Activated CD4-positive, alpha-beta memory T cell treated with anti-CD3 and anti-CD28 coated beads, Interleukin-2, amount 10 ng/mL, durations not matched to agents 7 days and 5 days (primary cell): ENCODE measurements around the gene IGF2R. TPM values are rescaled to one million over a fixed set of nuclear protein-coding genes. Genes with fewer than 3 reads are reported as not detected.
A peak's percentile ranks its signal among the peaks of the same experiment; 100 is the strongest.
"Not testable (repeated sequence)": the region's sequence is repeated elsewhere in the genome, so short reads cannot be mapped to it uniquely, and the experiment has no call there.

Experiments used
- CTCF ChIA-PET: fragments of 350-600 bp; sonication (Branson Sonifier 250); formaldehyde crosslinking; loops from one replicate; lab custom pipeline; 2021; ENCODE audit warnings: antibody characterized with exemption, inconsistent platforms; lab: Charles Lee
- POLR2A ChIA-PET: fragments of 350-600 bp; sonication (Branson Sonifier 250); formaldehyde crosslinking; loops from one replicate; lab custom pipeline; 2021; ENCODE audit warnings: antibody characterized with exemption; lab: Charles Lee
- DNase-seq: peaks from one replicate; pipeline ENCODE4 v3.0.0-alpha.2; 2020
- H3K27ac Mint-ChIP-seq: one replicate; pipeline ENCODE4 v1.8.0; 2021; ENCODE audit warnings: mild to moderate bottlenecking, mixed read lengths
- H3K27me3 Mint-ChIP-seq: one replicate; pipeline ENCODE4 v1.8.0; 2021; ENCODE audit warnings: mixed read lengths
- H3K36me3 Mint-ChIP-seq: one replicate; pipeline ENCODE4 v1.8.0; 2021; ENCODE audit warnings: low read depth, mixed read lengths
- H3K4me1 Mint-ChIP-seq: one replicate; pipeline ENCODE4 v1.8.0; 2021; ENCODE audit warnings: mixed read lengths
- H3K4me3 Mint-ChIP-seq: one replicate; pipeline ENCODE4 v1.8.0; 2021; ENCODE audit warnings: mild to moderate bottlenecking, mixed read lengths
- H3K9me3 Mint-ChIP-seq: one replicate; pipeline ENCODE4 v1.8.0; 2021; ENCODE audit warnings: mixed read lengths
- total RNA-seq, 2 experiments: library from RNA; stranded (reverse); gene quantifications; one replicate each; pipeline ENCODE4 v1.2.3, GENCODE V29; 2021

Gene IGF2R
- total RNA-seq, 2 experiments from 2014 or later = 66.9 to 70.9 TPM

DNA sequence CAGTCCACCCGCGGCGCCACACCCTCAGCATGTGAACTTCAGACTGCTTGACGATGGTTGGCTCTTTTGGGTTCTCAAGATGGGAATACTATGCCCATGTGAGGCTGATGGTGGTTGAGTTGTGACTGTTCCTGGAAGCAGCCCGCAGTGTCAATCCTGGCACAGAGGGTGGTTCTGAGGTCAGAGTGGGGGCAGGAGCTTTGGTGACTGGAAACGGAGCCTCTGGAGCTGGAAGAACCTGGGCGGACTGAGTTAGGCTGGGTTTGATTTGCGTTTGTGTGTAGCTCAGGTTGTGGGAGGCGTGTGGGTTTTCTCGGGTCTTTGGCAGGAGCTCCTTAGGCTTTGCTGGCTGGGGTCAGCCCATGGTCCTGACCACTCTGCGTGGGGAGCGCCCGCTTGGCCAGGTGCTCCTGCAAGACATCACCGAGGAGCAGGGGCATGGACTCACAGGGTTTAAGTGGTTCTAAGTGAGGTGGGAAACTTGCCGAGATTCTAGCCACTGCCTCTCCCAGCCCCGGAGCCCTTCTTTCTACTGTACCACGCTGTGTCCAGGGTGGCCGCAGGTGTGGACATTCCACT lies 115.4 kb downstream of the IGF2R start:
- H3K4me1 Mint-ChIP-seq = peaks cover 17% of the 10 kb centered on the region
- H3K27ac Mint-ChIP-seq = no peak overlapping the region
- no peak for DNase-seq
- CTCF ChIA-PET = interaction anchor here (1.0 kb wide), 1 partner anchor 12 kb away, joined by 4 read pairs; no protein-coding TSS in a partner anchor
- no peaks in the 10 kb centered on the region for H3K9me3 Mint-ChIP-seq
- POLR2A ChIA-PET = no interaction called here
- peaks cover 85% of the 10 kb centered on the region for H3K36me3 Mint-ChIP-seq
- no peaks in the 10 kb centered on the region for H3K27me3 Mint-ChIP-seq
- no peak overlapping the region for H3K4me3 Mint-ChIP-seq

DNA sequence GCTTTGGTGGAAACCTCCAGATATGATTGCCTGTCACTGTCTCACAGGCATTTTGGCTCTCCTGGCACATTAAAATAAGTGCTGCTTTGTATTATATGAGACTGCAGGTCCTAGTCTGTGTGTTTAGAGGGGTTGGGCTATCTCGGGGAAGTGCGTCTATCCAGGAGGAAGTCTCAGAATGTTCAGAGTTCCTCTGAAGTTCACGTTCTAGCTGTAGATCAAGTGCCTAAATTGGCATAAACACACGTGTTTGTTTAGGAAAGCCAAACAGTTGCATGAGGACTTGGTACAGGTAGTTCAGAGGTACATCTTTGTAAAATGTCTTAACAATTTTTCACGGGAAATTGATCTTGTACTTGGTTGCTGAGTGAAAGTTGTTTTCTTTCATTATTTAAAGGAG lies 116.3 kb downstream of the IGF2R start:
- Mint-ChIP-seq H3K27me3 (no peaks in the 10 kb centered on the region), H3K36me3 (peaks cover 86% of the 10 kb centered on the region), H3K4me1 (peaks cover 17% of the 10 kb centered on the region), H3K4me3 (no peak overlapping the region), H3K27ac (peak overlapping the region; percentile 34), H3K9me3 (no peaks in the 10 kb centered on the region)
- DNase-seq = no peak
- CTCF ChIA-PET = no interaction called here
- POLR2A ChIA-PET = no interaction called here

DNA sequence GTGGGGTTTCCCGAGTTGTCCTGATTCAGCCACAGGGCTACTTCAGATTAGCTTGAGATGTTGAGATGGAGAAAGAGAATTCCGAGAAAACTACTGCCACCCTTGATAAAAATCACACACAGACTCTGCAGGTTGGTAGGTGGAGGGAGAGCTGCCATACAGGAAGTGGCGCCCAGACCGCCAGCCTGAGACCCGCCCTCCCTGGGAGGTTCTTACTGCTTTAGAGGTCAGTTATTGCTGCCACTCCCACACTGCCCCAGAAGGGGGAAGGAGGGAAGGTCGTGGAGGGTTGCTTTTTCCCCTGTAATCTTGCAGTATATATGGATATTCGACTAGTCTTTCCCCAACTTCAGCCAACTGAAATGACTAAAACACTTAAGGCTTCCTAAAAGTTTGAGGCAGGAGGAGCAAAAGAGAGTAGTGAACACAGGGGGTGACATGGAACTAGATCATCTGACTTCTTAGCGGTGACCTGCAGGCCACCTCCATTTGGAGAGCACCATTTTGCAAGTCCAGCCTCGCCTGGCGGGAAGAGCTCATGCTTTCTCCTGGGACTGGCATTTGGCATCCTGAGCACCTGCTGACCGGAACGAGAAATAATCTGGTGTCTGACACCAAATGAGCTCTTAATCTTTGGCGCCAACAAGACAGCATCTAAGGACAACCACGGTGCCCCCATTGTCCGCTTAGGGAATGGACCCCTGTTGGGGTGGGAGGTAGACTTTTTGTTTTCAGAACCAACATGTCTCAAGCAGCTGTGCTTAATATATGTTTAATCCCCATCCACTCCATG lies 117.0 kb downstream of the IGF2R start:
- Mint-ChIP-seq H3K9me3 (no peaks in the 10 kb centered on the region), H3K4me1 (peaks cover 17% of the 10 kb centered on the region), H3K36me3 (peaks cover 86% of the 10 kb centered on the region), H3K27me3 (no peaks in the 10 kb centered on the region), H3K4me3 (no peak overlapping the region), H3K27ac (peak overlapping the region; percentile 34)
- no peak for DNase-seq
- ChIA-PET CTCF (no interaction called here), POLR2A (no interaction called here)

DNA sequence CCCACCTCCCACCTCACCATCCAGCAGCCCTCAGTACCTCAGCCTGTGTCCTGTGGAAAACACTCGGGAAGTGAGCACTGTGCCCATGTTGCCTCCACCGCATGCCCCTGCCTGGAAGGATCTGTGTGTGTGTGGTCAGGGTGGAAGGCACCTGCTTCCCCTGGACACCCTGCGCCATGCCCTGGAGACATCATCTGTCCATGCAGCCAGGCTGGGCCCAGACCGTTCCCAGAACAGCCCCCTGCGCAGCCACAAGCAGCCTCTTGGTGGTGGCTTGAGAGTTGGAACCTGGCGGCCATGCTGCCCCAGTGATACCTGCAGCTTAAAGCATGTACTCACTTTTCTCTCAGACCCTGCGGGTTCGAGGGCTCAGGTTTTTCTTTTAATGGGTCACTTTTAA lies 117.9 kb downstream of the IGF2R start:
- Mint-ChIP-seq H3K9me3 (no peaks in the 10 kb centered on the region), H3K36me3 (peaks cover 81% of the 10 kb centered on the region), H3K27ac (no peak overlapping the region), H3K27me3 (no peaks in the 10 kb centered on the region), H3K4me3 (no peak overlapping the region), H3K4me1 (peaks cover 17% of the 10 kb centered on the region)
- ChIA-PET POLR2A (no interaction called here), CTCF (no interaction called here)
- DNase-seq = no peak

DNA sequence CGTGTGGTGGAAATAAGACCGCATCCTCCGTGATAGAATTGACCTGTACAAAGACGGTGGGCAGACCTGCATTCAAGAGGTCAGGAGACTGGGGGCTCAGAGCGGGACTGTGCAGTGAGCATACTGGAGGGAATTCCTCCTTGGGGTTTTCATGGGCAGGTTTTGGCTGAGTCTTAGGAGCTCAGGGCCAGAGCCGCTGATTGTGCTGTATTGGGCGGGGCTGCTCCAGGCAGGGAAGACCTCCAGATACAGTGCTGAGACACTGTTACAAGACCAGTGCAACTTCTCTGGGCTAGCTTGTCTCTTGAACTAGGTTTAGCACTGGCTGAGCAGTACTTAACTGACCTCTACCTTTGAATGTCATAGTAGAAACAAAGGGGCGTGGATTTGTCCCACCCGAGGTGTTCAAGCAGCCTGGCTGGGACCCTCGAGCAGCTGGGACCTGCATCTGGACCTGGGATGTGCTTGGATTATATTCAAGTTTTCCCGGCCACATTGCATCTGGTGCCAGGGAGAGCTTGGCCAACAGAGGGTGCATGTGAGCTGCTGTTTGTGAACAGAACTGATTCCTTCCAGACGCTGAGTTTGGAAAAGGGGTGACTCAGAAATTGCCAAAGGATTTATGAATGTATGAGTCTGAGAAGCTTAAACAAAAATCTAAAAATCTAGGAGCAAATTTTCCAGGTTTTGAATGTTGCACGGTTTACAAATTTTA lies 119.3 kb downstream of the IGF2R start:
- DNase-seq = no peak
- Mint-ChIP-seq H3K4me3 (no peak overlapping the region), H3K36me3 (peaks cover 77% of the 10 kb centered on the region), H3K9me3 (no peaks in the 10 kb centered on the region), H3K27ac (peak overlapping the region; percentile 34), H3K27me3 (no peaks in the 10 kb centered on the region), H3K4me1 (peaks cover 17% of the 10 kb centered on the region)
- POLR2A ChIA-PET = no interaction called here
- CTCF ChIA-PET = interaction anchor here (1.1 to 1.6 kb wide), 2 partner anchors 10 to 445 kb away, joined by 3 to 6 read pairs; no protein-coding TSS in a partner anchor

DNA sequence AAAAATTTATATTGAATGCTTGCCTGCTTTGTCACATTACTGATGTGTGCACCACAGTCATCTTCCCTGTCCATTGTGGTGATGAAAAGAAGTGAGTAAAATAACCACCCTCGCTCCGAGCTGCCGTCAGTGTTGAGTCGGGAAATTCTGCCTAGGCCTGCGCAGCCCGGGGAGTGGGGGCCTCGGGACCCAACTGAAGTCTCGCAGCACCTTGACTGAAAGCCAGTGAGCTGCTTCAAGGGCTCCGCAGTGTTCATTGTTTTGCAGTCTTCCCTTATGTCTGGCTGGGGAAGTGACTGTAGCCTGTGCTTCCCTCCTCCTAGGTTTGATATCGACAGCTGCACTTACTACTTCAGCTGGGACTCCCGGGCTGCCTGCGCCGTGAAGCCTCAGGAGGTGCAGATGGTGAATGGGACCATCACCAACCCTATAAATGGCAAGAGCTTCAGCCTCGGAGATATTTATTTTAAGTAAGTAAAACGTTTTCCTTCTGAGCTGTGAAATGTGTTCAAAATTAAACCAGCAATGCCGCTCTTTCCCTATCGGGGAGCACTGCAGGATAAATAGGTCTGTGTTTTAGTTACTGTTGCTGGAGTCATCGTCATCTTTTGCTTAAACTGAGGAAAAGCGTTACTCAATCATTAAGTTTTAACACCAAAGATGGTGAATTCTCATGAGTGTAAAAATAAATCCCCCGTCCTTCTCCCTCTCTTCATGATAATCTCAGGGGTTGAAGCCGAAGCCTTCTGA lies 120.1 kb downstream of the IGF2R start:
- no peaks in the 10 kb centered on the region for H3K27me3 Mint-ChIP-seq
- H3K4me1 Mint-ChIP-seq = peaks cover 17% of the 10 kb centered on the region
- H3K9me3 Mint-ChIP-seq = no peaks in the 10 kb centered on the region
- DNase-seq = no peak
- H3K4me3 Mint-ChIP-seq = no peak overlapping the region
- peaks cover 77% of the 10 kb centered on the region for H3K36me3 Mint-ChIP-seq
- ChIA-PET POLR2A (no interaction called here), CTCF (interaction anchor here (1.1 to 1.6 kb wide), 2 partner anchors 10 to 444 kb away, joined by 3 to 6 read pairs; no protein-coding TSS in a partner anchor)
- H3K27ac Mint-ChIP-seq = no peak overlapping the region

DNA sequence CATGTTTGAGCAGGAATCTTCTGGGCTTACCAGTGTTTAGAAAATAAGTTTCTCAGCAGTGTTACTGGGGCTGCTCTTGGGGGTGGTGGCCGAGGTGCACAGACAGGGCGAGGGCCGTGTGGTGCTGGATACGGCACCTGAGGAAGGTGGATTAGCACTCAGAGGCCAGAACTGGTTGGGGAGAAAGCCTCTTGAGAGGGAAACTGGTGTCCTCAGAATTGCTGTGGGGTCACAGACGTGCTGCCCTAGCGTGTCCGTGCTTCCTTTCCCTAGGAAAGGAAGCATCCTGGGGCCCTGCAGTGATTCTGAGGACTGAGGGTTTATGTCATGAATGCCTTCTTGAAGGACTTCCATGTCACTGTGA lies 120.6 kb downstream of the IGF2R start:
- Mint-ChIP-seq H3K27me3 (no peaks in the 10 kb centered on the region), H3K4me1 (peaks cover 15% of the 10 kb centered on the region), H3K4me3 (no peak overlapping the region), H3K9me3 (no peaks in the 10 kb centered on the region), H3K36me3 (peaks cover 78% of the 10 kb centered on the region), H3K27ac (no peak overlapping the region)
- ChIA-PET POLR2A (no interaction called here), CTCF (no interaction called here)
- DNase-seq = no peak

DNA sequence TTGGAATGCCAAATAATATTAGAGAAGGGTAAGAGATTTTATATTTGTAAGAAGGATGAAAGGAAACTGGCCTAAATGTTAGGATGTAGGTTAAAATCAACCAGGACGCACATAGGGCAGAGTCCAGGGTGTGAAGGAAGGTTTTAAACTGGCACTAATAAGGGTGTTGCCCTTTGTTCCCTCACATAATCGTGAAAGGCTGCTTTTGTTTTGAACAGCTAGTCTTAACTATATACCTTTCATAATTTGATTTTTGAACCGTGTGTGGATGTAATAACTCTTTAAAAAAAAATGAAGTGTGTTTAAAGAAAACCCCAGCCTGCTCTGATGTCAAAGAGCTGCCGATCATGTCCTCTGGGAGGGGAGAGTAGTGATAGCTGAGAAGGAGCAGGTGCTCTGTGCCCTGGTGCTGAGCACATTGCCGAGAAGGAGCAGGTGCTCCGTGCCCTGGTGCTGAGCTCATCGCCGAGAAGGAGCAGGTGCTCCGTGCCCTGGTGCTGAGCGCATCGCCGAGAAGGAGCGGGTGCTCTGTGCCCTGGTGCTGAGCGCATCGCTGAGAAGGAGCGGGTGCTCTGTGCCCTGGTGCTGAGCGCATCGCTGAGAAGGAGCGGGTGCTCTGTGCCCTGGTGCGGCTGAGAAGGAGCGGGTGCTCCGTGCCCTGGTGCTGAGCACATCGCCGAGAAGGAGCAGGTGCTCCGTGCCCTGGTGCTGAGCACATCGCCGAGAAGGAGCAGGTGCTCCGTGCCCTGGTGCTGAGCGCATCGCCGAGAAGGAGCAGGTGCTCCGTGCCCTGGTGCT lies 121.8 kb downstream of the IGF2R start:
- POLR2A ChIA-PET, H3K4me3 Mint-ChIP-seq, H3K9me3 Mint-ChIP-seq, H3K27me3 Mint-ChIP-seq, H3K4me1 Mint-ChIP-seq, H3K27ac Mint-ChIP-seq, DNase-seq: not testable (repeated sequence)
- H3K36me3 Mint-ChIP-seq = peaks cover 69% of the 10 kb centered on the region
- CTCF ChIA-PET = interaction anchor here (1.3 kb wide), 1 partner anchor 19 kb away, joined by 3 read pairs; no protein-coding TSS in a partner anchor

DNA sequence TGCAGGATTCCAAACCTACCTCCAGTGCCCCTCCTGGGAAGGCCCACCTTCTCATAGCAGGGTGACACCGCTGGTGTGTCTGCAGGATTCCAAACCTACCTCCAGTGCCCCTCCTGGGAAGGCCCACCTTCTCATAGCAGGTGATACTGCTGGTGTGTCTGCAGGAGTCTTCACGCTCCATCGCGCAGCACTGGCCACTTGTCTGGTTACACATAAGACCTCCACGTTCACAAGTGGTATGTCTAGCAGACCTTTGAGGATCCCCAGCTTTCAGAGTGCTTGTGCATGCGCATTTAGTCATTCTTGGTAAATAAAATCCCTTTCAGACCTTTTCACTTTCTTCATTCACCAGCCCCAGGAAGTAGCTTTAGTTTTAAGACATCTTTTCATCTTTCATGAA lies 123.3 kb downstream of the IGF2R start:
- DNase-seq, H3K9me3 Mint-ChIP-seq, POLR2A ChIA-PET, H3K27me3 Mint-ChIP-seq, H3K4me3 Mint-ChIP-seq, H3K4me1 Mint-ChIP-seq, H3K27ac Mint-ChIP-seq, CTCF ChIA-PET: not testable (repeated sequence)
- H3K36me3 Mint-ChIP-seq = peaks cover 64% of the 10 kb centered on the region

DNA sequence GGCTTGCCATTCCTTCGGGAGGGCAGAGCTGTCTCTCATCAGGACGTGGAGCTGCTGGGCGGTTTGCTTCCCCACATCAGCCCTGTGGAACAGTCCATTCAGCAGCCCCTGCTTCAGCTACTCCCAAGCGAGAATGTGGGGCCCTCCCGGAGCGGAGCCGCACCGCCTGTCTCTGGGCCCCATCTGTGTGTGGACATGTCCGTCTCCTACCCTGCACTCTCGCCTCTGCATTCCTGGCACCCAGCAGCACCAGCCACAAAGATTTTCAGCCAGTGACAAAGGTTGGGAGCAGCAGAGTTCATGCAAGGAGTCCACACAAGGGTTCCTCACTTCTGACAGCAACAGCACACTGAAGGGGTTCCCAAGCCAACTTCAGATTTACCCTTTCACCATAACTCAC lies 123.7 kb downstream of the IGF2R start:
- Mint-ChIP-seq H3K4me3 (no peak overlapping the region), H3K27me3 (no peaks in the 10 kb centered on the region), H3K9me3 (no peaks in the 10 kb centered on the region), H3K4me1 (no peaks in the 10 kb centered on the region), H3K27ac (no peak overlapping the region), H3K36me3 (peaks cover 66% of the 10 kb centered on the region)
- POLR2A ChIA-PET = no interaction called here
- no peak for DNase-seq
- CTCF ChIA-PET = no interaction called here

DNA sequence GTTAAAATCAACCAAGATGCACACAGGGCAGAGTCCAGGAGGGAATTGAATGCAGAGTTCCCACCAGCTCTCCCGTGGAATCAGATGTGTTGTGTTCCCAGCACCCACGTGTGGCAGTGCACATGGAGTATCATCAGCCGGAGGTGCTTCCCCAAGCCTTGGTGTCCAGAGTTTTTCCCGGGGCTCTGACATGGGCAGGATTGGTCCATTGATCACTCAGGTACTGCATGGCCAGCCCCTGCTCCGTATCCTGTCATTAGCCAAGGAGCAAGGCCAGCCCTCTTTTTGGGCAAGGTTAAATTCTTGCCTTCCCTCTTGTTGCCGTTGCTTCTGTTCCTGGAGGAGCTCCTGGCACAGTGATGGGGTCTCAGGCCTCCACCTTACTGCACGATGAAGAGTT lies 124.2 kb downstream of the IGF2R start:
- no peak for DNase-seq
- CTCF ChIA-PET = no interaction called here

DNA sequence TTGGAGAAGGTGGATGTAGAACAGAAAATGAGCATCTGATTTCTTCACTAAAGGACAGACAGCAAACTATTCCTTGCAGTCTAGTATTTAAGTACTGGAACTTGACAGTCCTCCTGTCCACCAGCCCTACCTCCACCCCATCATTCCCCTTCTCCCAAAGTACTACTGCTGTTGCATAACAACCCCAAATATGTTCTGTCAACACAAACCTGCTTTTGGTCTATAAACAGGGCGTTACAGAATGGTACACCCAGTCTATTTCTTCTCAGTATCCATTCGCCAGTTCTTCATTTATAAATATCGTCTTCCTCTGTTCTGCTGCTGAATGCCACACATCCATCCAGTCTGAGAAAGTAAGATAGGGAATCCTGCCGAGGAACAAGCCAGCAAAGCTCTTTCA lies 125.1 kb downstream of the IGF2R start:
- no peak for DNase-seq
- Mint-ChIP-seq H3K9me3 (no peaks in the 10 kb centered on the region), H3K27me3 (no peaks in the 10 kb centered on the region), H3K36me3 (peaks cover 68% of the 10 kb centered on the region), H3K4me1 (peaks cover 2% of the 10 kb centered on the region), H3K4me3 (no peak overlapping the region), H3K27ac (no peak overlapping the region)
- POLR2A ChIA-PET = no interaction called here
- CTCF ChIA-PET = no interaction called here

More for the DNA sequence above, 124.2 kb downstream of the IGF2R start:
- POLR2A ChIA-PET = no interaction called here
- Mint-ChIP-seq H3K36me3 (peaks cover 67% of the 10 kb centered on the region), H3K27ac (no peak overlapping the region), H3K4me3 (no peak overlapping the region), H3K4me1 (no peaks in the 10 kb centered on the region), H3K27me3 (no peaks in the 10 kb centered on the region), H3K9me3 (no peaks in the 10 kb centered on the region)
